CD4-positive, CD25-positive, alpha-beta regulatory T cell (primary cell): ENCODE measurements around the gene HDLBP. TPM values are rescaled to one million over a fixed set of nuclear protein-coding genes. Genes with fewer than 3 reads are reported as not detected.
A peak's percentile ranks its signal among the peaks of the same experiment; 100 is the strongest.
"Not testable (repeated sequence)": the region's sequence is repeated elsewhere in the genome, so short reads cannot be mapped to it uniquely, and the experiment has no call there.

Experiments used
- ATAC-seq, 2 donors: fragments of 150-1000 bp; cut with Tn5 transposase; one replicate each; pipeline ENCODE4 v1.10.0; 2021; ENCODE audit warnings: low read depth in 2 of 2, moderate number of reproducible peaks in 2 of 2, moderate library complexity in 1 of 2
- DNase-seq, 3 donors: peaks; one replicate each; pipeline versions ENCODE4 v3.0.0 to v3.0.0-alpha.2; 2012 to 2022; ENCODE audit warnings: mixed read lengths in 1 of 3
- H3K27ac ChIP-seq: one replicate; pipeline ENCODE4 v1.7.0; 2013; ENCODE audit warnings: mild to moderate bottlenecking, low read length; ENCODE audit not compliant: insufficient read depth, poor library complexity, severe bottlenecking
- H3K27me3 ChIP-seq: one replicate; pipeline ENCODE4 v1.7.0; 2013; ENCODE audit warnings: low read length; ENCODE audit not compliant: control insufficient read depth, insufficient read depth
- H3K36me3 ChIP-seq: one replicate; pipeline ENCODE4 v1.7.0; 2013; ENCODE audit warnings: mild to moderate bottlenecking, low read length, moderate library complexity; ENCODE audit not compliant: control insufficient read depth, insufficient read depth
- H3K4me1 ChIP-seq: 2 replicates; pipeline ENCODE4 v1.7.0; 2013; ENCODE audit warnings: mild to moderate bottlenecking, low read length; ENCODE audit not compliant: insufficient read depth, control insufficient read depth, poor library complexity, severe bottlenecking
- H3K4me3 ChIP-seq: one replicate; pipeline ENCODE4 v1.7.0; 2013; ENCODE audit warnings: low read depth, mild to moderate bottlenecking, low read length, moderate library complexity
- H3K9me3 ChIP-seq, 2 experiments: 1 replicate in 1 of 2; 2 replicates in 1 of 2; pipeline ENCODE4 v1.7.0; 2013; ENCODE audit warnings: low read length in 2 of 2, mild to moderate bottlenecking in 1 of 2, moderate library complexity in 1 of 2; ENCODE audit not compliant: control insufficient read depth in 2 of 2
- H3K27ac Mint-ChIP-seq, 3 donors: one replicate each; pipeline ENCODE4 v1.8.0; 2020 to 2022; ENCODE audit warnings: mild to moderate bottlenecking in 3 of 3, mixed read lengths in 3 of 3, moderate library complexity in 2 of 3
- H3K27me3 Mint-ChIP-seq: one replicate; pipeline ENCODE4 v1.8.0; 2022; ENCODE audit warnings: mild to moderate bottlenecking, mixed read lengths
- H3K36me3 Mint-ChIP-seq: one replicate; pipeline ENCODE4 v1.8.0; 2020; ENCODE audit warnings: mixed read lengths
- H3K4me1 Mint-ChIP-seq, 4 donors: one replicate each; pipeline ENCODE4 v1.8.0; 2020 to 2022; ENCODE audit warnings: mixed read lengths in 4 of 4, mild to moderate bottlenecking in 1 of 4
- H3K4me3 Mint-ChIP-seq, 4 donors: one replicate each; pipeline ENCODE4 v1.8.0; 2020 to 2022; ENCODE audit warnings: mild to moderate bottlenecking in 4 of 4, mixed read lengths in 4 of 4, moderate library complexity in 3 of 4
- H3K9me3 Mint-ChIP-seq, 7 donors: one replicate each; pipeline ENCODE4 v1.8.0; 2020 to 2022; ENCODE audit warnings: mixed read lengths in 7 of 7, mild to moderate bottlenecking in 3 of 7, moderate library complexity in 2 of 7
- polyA plus RNA-seq, 4 donors: library from polyadenylated mRNA; unstranded; fragments of 300-500 nt; fragmentation: Illumina TruSeq; gene quantifications; one replicate each; pipeline ENCODE4 v1.2.3, GENCODE V29; 2021
- total RNA-seq: library from RNA; stranded (reverse); gene quantifications from one replicate; pipeline ENCODE4 v1.2.3, GENCODE V29; 2022

Gene HDLBP
- total and polyA plus RNA-seq, 5 donors from 2014 or later, result 33.6 to 121 (median 41.7) TPM

DNA sequence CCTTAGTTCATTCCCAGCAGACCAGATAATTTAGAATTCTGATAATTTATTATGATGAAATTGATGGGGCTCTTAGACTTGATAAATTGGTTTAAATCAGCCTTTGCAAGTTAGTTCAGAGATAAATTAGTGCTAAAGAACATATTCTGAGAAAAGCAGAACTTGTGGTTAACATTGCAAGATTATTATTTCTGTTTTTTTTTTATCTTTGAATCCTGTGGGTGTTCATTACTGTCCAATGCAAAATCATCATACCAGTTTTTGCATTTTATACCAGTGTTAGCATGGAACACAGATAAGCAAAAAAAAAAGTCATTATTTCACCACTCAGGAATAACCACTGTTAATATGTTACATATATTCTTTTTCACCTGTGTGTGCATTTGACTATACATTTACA lies 9.3 kb upstream of the HDLBP start:
- DNase-seq, result no peak
- Mint-ChIP-seq H3K27me3 (no peaks in the 10 kb centered on the region), H3K4me3 (no peak overlapping the region), H3K36me3 (peaks cover 36% of the 10 kb centered on the region), H3K4me1 (peaks cover 34 to 52% (median 47%) of the 10 kb centered on the region in 4 donors), H3K9me3 (peaks cover 0 to 2% (median 0%) of the 10 kb centered on the region in 7 donors), H3K27ac (peak overlapping the region in 1 of 3 donors; percentile 67)
- H3K9me3 ChIP-seq, result no peaks in the 10 kb centered on the region
- no peak overlapping the region for H3K27ac ChIP-seq
- H3K27me3 ChIP-seq, result no peaks in the 10 kb centered on the region
- ATAC-seq, result no peak
- H3K4me1 ChIP-seq, result peaks cover 22% of the 10 kb centered on the region
- H3K4me3 ChIP-seq, result no peak overlapping the region
- H3K36me3 ChIP-seq, result peaks cover 40% of the 10 kb centered on the region

GRCh38 chr2:241323778-241324177 lies 8.3 kb upstream of the HDLBP start:
- peaks cover 0 to 2% (median 0%) of the 10 kb centered on the region in 7 donors for H3K9me3 Mint-ChIP-seq
- peak overlapping the region in 1 of 4 donors; percentile 52 for H3K4me3 Mint-ChIP-seq
- Histone ChIP-seq H3K27me3 (no peaks in the 10 kb centered on the region), H3K4me1 (peaks cover 31% of the 10 kb centered on the region), H3K9me3 (no peaks in the 10 kb centered on the region), H3K36me3 (peaks cover 34% of the 10 kb centered on the region), H3K27ac (no peak overlapping the region), H3K4me3 (no peak overlapping the region)
- DNase-seq, result no peak
- H3K36me3 Mint-ChIP-seq, result peaks cover 31% of the 10 kb centered on the region
- ATAC-seq, result no peak
- H3K27me3 Mint-ChIP-seq, result no peaks in the 10 kb centered on the region
- peak overlapping the region in 2 of 3 donors; percentile 18 to 24 for H3K27ac Mint-ChIP-seq
- peaks cover 38 to 62% (median 51%) of the 10 kb centered on the region in 4 donors for H3K4me1 Mint-ChIP-seq

DNA sequence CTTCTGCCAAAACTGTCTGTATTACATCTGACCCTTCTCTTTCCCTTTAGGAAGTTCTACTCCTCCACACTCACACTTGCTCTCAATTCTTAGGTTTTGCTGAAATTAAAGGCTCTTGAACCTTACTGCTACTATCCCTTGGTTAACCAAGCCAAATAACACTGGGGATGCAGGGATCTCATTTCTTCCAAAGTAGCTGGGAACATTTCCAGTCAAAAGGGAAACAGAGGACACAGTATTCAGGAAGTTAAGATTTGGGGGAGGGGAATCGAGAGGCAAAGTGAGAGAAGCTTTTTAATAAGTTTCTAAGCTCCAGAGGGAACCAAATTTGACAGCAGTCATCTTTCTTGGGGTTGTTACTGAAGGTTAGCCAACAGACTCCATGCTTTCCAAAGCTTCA lies 6.4 kb upstream of the HDLBP start:
- ATAC-seq (no peak), DNase-seq (no peak)
- Histone ChIP-seq H3K27ac (no peak overlapping the region), H3K36me3 (peaks cover 22% of the 10 kb centered on the region), H3K9me3 (no peaks in the 10 kb centered on the region), H3K4me3 (peak overlapping the region; percentile 7), H3K4me1 (peaks cover 50% of the 10 kb centered on the region), H3K27me3 (no peaks in the 10 kb centered on the region)
- Mint-ChIP-seq H3K36me3 (peaks cover 24% of the 10 kb centered on the region), H3K4me1 (peaks cover 51 to 77% (median 62%) of the 10 kb centered on the region in 4 donors), H3K4me3 (peak overlapping the region in 2 of 4 donors; percentile 16 to 19), H3K9me3 (no peaks in the 10 kb centered on the region), H3K27me3 (no peaks in the 10 kb centered on the region), H3K27ac (peak overlapping the region in 1 of 3 donors; percentile 10)

GRCh38 chr2:241321033-241321432 lies 5.6 kb upstream of the HDLBP start:
- Mint-ChIP-seq H3K36me3 (peaks cover 23% of the 10 kb centered on the region), H3K4me3 (peak overlapping the region; percentile 2 to 99 (median 28)), H3K27me3 (no peaks in the 10 kb centered on the region), H3K27ac (peak overlapping the region in 1 of 3 donors; percentile 99), H3K4me1 (peaks cover 53 to 85% (median 64%) of the 10 kb centered on the region in 4 donors), H3K9me3 (no peaks in the 10 kb centered on the region)
- Histone ChIP-seq H3K36me3 (peaks cover 16% of the 10 kb centered on the region), H3K27ac (no peak overlapping the region), H3K4me1 (peaks cover 57% of the 10 kb centered on the region), H3K4me3 (peak overlapping the region; percentile 8), H3K27me3 (no peaks in the 10 kb centered on the region), H3K9me3 (no peaks in the 10 kb centered on the region)
- no peak for ATAC-seq
- no peak for DNase-seq

DNA sequence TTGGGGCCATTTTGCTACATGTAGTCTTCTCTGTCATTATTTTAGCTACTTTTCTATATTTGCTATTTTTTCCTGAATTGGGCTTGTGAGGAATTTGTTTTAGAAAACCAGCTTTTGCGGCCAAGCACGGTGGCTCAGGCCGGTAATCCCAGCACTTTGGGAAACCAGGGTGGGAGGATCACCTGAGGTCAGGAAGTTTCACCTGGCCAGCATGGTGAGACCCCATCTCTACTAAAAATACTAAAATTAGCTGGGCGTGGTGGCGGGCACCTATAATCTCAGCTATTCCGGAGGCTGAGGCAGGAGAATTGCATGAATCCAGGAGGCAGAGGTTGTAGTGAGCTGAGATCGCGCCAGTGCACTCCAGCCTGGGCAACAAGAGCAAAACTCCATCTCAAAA lies 4.9 kb upstream of the HDLBP start:
- no peaks in the 10 kb centered on the region for H3K27me3 ChIP-seq
- H3K36me3 ChIP-seq, result peaks cover 10% of the 10 kb centered on the region
- peak overlapping the region; percentile 38 for H3K4me3 ChIP-seq
- Mint-ChIP-seq H3K36me3 (peaks cover 23% of the 10 kb centered on the region), H3K9me3 (no peaks in the 10 kb centered on the region), H3K27ac (peak overlapping the region; percentile 7 to 99 (median 21)), H3K27me3 (peaks cover 5% of the 10 kb centered on the region), H3K4me3 (peak overlapping the region; percentile 18 to 99 (median 78)), H3K4me1 (peaks cover 53 to 85% (median 64%) of the 10 kb centered on the region in 4 donors)
- H3K9me3 ChIP-seq, result no peaks in the 10 kb centered on the region
- H3K27ac ChIP-seq, result no peak overlapping the region
- DNase-seq (no peak), ATAC-seq (no peak)
- H3K4me1 ChIP-seq, result peaks cover 57% of the 10 kb centered on the region

DNA sequence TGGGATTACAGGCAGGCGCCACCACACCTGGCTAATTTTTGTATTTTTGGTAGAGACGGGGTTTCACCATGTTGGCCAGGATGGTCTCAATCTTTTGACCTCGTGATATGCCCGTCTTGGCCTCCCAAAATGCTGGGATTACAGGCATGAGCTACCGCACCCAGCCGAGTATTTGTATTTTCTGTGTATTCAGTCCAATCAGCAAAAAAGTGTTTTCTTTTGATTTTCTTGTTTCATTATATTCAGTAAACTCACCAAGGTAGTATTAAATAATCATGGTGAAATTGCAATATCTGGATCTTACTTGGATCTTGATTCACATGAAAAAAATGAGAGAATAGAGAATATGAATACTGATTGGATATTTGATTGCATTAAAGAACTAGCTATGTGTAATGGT lies 3.4 kb upstream of the HDLBP start:
- Mint-ChIP-seq H3K4me1 (peaks cover 47 to 80% (median 58%) of the 10 kb centered on the region in 4 donors), H3K4me3 (peak overlapping the region in 3 of 4 donors; percentile 95 to 100 (median 99)), H3K27ac (peak overlapping the region in 1 of 3 donors; percentile 99), H3K36me3 (peaks cover 18% of the 10 kb centered on the region)
- Histone ChIP-seq H3K4me3 (peak overlapping the region; percentile 45), H3K4me1 (peaks cover 67% of the 10 kb centered on the region)
- not testable (repeated sequence) for ATAC-seq, H3K27me3 ChIP-seq, H3K36me3 ChIP-seq, H3K9me3 ChIP-seq, DNase-seq, H3K27me3 Mint-ChIP-seq, H3K9me3 Mint-ChIP-seq, H3K27ac ChIP-seq

- H3K27me3 ChIP-seq, result no peaks in the 10 kb centered on the region
- Mint-ChIP-seq H3K4me3 (peak overlapping the region; percentile 95 to 100 (median 98)), H3K9me3 (no peaks in the 10 kb centered on the region), H3K27ac (peak overlapping the region in 2 of 3 donors; percentile 99 to 100), H3K4me1 (peaks cover 37 to 83% (median 63%) of the 10 kb centered on the region in 4 donors), H3K36me3 (peaks cover 14% of the 10 kb centered on the region), H3K27me3 (peaks cover 6% of the 10 kb centered on the region)
- H3K9me3 ChIP-seq, result no peaks in the 10 kb centered on the region
- H3K4me1 ChIP-seq, result peaks cover 67% of the 10 kb centered on the region
- peak overlapping the region; percentile 98 for H3K27ac ChIP-seq
- no peak for DNase-seq
- peak overlapping the region; percentile 96 for H3K4me3 ChIP-seq
- ATAC-seq, result no peak
- H3K36me3 ChIP-seq, result no peaks in the 10 kb centered on the region
These were observed 1.9 kb upstream of the HDLBP start for GRCh38 chr2:241317391-241317790.

GRCh38 chr2:241316825-241317224 lies 1.4 kb upstream of the HDLBP start:
- peaks cover 13% of the 10 kb centered on the region for H3K36me3 Mint-ChIP-seq
- Histone ChIP-seq H3K4me3 (peak overlapping the region; percentile 96), H3K9me3 (no peaks in the 10 kb centered on the region), H3K27me3 (no peaks in the 10 kb centered on the region), H3K4me1 (peaks cover 64% of the 10 kb centered on the region), H3K27ac (peak overlapping the region; percentile 98), H3K36me3 (no peaks in the 10 kb centered on the region)
- peaks cover 6% of the 10 kb centered on the region for H3K27me3 Mint-ChIP-seq
- peak overlapping the region; percentile 95 to 100 (median 98) for H3K4me3 Mint-ChIP-seq
- H3K9me3 Mint-ChIP-seq, result no peaks in the 10 kb centered on the region
- no peak for DNase-seq
- H3K4me1 Mint-ChIP-seq, result peaks cover 40 to 83% (median 64%) of the 10 kb centered on the region in 4 donors
- no peak for ATAC-seq
- H3K27ac Mint-ChIP-seq, result peak overlapping the region; percentile 93 to 100 (median 99)
